Loucy (cell line): Measurements from ENCODE around the gene PNMA6F.

Experiments
- H2AFZ ChIP-seq: fragments of 200-600 bp; sonication (generic); 2 replicates; pipeline ENCODE4 v1.6.0; 2016; ENCODE audit warnings: antibody characterized with exemption, mild to moderate bottlenecking, low read length, moderate library complexity
- H3F3A ChIP-seq: fragments of 200-600 bp; 2 replicates; pipeline ENCODE4 v1.6.0; 2016; ENCODE audit warnings: antibody characterized with exemption, low read depth, mild to moderate bottlenecking
- H3K27me3 ChIP-seq: fragments of 200-600 bp; sonication (generic); 2 replicates; pipeline ENCODE4 v1.6.1; 2014; ENCODE audit warnings: low read length, mild to moderate bottlenecking; ENCODE audit not compliant: insufficient read depth, poor library complexity, severe bottlenecking
- H3K36me3 ChIP-seq: fragments of 200-600 bp; sonication (generic); 2 replicates; pipeline ENCODE4 v1.6.1; 2016; ENCODE audit warnings: low read length; ENCODE audit not compliant: insufficient read depth
- H3K4me1 ChIP-seq: fragments of 200-600 bp; sonication (generic); 2 replicates; pipeline ENCODE4 v1.5.1; 2014; ENCODE audit warnings: low read length, mild to moderate bottlenecking; ENCODE audit not compliant: insufficient read depth, poor library complexity, severe bottlenecking
- H3K4me2 ChIP-seq: fragments of 200-600 bp; sonication (generic); 2 replicates; pipeline ENCODE4 v1.6.0; 2014; ENCODE audit warnings: antibody characterized with exemption, low read length, low read depth, mild to moderate bottlenecking; ENCODE audit not compliant: poor library complexity, severe bottlenecking
- H3K4me3 ChIP-seq: fragments of 200-600 bp; sonication (generic); 2 replicates; pipeline ENCODE4 v1.5.1; 2014; ENCODE audit warnings: low read length, mild to moderate bottlenecking, mixed read lengths; ENCODE audit not compliant: poor library complexity, severe bottlenecking
- H3K79me2 ChIP-seq: fragments of 200-600 bp; sonication (generic); 2 replicates; pipeline ENCODE4 v1.6.1; 2014; ENCODE audit warnings: low read length; ENCODE audit not compliant: insufficient read depth
- H3K9ac ChIP-seq: fragments of 200-600 bp; sonication (generic); 2 replicates; pipeline ENCODE4 v1.6.0; 2014; ENCODE audit warnings: mild to moderate bottlenecking, low read depth, low read length, moderate library complexity; ENCODE audit not compliant: poor library complexity, severe bottlenecking
- H3K9me2 ChIP-seq: fragments of 200-600 bp; sonication (generic); replicated peaks from 2 replicates; pipeline ENCODE4 v1.6.1; 2016; ENCODE audit warnings: low read depth, low read length, mixed read lengths
- H3K9me3 ChIP-seq: fragments of 200-600 bp; sonication (generic); 2 replicates; pipeline ENCODE4 v1.6.1; 2014; ENCODE audit warnings: mild to moderate bottlenecking, antibody characterized with exemption, low read length, low read depth; ENCODE audit not compliant: insufficient read depth
- H4K20me1 ChIP-seq: fragments of 200-600 bp; sonication (generic); 2 replicates; pipeline ENCODE4 v1.6.0; 2014; ENCODE audit warnings: antibody characterized with exemption, low read length, mild to moderate bottlenecking; ENCODE audit not compliant: insufficient read depth, poor library complexity, severe bottlenecking
- CTCF ChIP-seq: fragments of 200-600 bp; sonication (generic); conservative IDR thresholded peaks from 2 replicates; pipeline ENCODE4 v1.5.1; 2014; ENCODE audit warnings: mild to moderate bottlenecking, antibody characterized with exemption, low read length
- EZH2phosphoT487 ChIP-seq: fragments of 200-600 bp; IDR thresholded peaks from 2 replicates; pipeline ENCODE4 v1.6.1; 2018; ENCODE audit warnings: antibody characterized with exemption, mild to moderate bottlenecking, moderate library complexity, borderline replicate concordance

The PNMA6F gene

GRCh38 chrX:153336988-153337387 is 15.4 kb upstream of the PNMA6F start:
- Histone ChIP-seq H4K20me1 (peaks cover 35% of the 10 kb centered on the region), H3K36me3 (peaks cover 7% of the 10 kb centered on the region; the same call in 1 of the 2 replicates), H3K9me3 (no peaks in the 10 kb centered on the region), H3K4me2 (peak overlapping the region; percentile 90), H3K79me2 (peaks cover 74% of the 10 kb centered on the region), H3K9ac (peak overlapping the region; percentile 86), H3K4me1 (peaks cover 42% of the 10 kb centered on the region), H2AFZ (no peak overlapping the region), H3K4me3 (peak overlapping the region; percentile 82), H3K27me3 (no peaks in the 10 kb centered on the region), H3F3A (no peaks in the 10 kb centered on the region), H3K9me2 (no peaks in the 10 kb centered on the region)
- TF ChIP-seq EZH2phosphoT487 (no peak), CTCF (no peak)

GRCh38 chrX:153336121-153336894 is 14.7 kb upstream of the PNMA6F start:
- H3K27me3 ChIP-seq, result no peaks in the 10 kb centered on the region

GRCh38 chrX:153334654-153335295 is 13.2 kb upstream of the PNMA6F start:
- Histone ChIP-seq H3K4me2 (peak overlapping the region; percentile 90), H4K20me1 (peaks cover 29% of the 10 kb centered on the region), H3K9ac (peak overlapping the region; percentile 86), H3K4me1 (peaks cover 42% of the 10 kb centered on the region), H3K79me2 (peaks cover 54% of the 10 kb centered on the region), H3K27me3 (no peaks in the 10 kb centered on the region), H2AFZ (peak overlapping the region; percentile 39; the same call in 1 of the 2 replicates), H3K9me3 (no peaks in the 10 kb centered on the region), H3K36me3 (no peaks in the 10 kb centered on the region), H3F3A (no peaks in the 10 kb centered on the region), H3K9me2 (no peaks in the 10 kb centered on the region), H3K4me3 (peak overlapping the region; percentile 82)
- TF ChIP-seq CTCF, result no peak
- no peak for TF ChIP-seq EZH2phosphoT487

More at GRCh38 chrX:153336121-153336894, 14.7 kb upstream of the PNMA6F start:
- Histone ChIP-seq H3K4me1 (peaks cover 42% of the 10 kb centered on the region), H3K9ac (peak overlapping the region; percentile 86), H3K9me3 (no peaks in the 10 kb centered on the region), H3F3A (no peaks in the 10 kb centered on the region), H4K20me1 (peaks cover 31% of the 10 kb centered on the region), H3K36me3 (peaks cover 2% of the 10 kb centered on the region; the same call in 1 of the 2 replicates), H3K4me2 (peak overlapping the region; percentile 90), H3K9me2 (no peaks in the 10 kb centered on the region), H3K4me3 (peak overlapping the region; percentile 82), H3K79me2 (peaks cover 67% of the 10 kb centered on the region), H2AFZ (no peak overlapping the region)
- TF ChIP-seq CTCF, result no peak
- no peak for TF ChIP-seq EZH2phosphoT487
